OCI-LY3 (cell line): ENCODE data around the gene DAZAP1.

Experiments
- H2AFZ ChIP-seq: fragments of 200-600, 300-600 bp; shearing (Covaris generic); 2 replicates; pipeline ENCODE4 v1.6.0; 2014; ENCODE audit warnings: antibody characterized with exemption, low read depth, low read length
- H3K27ac ChIP-seq: fragments of 200-600, 300-600 bp; sonication (generic); 2 replicates; pipeline ENCODE4 v1.5.1; 2014; ENCODE audit warnings: mild to moderate bottlenecking, low read length, moderate library complexity, mixed read lengths
- H3K27me3 ChIP-seq: fragments of 200-600, 300-600 bp; sonication (generic); 2 replicates; pipeline ENCODE4 v1.6.1; 2014; ENCODE audit warnings: low read depth, low read length, mixed read lengths
- H3K36me3 ChIP-seq: fragments of 200-600, 300-600 bp; sonication (generic); replicated peaks from 2 replicates; pipeline ENCODE3; 2014; ENCODE audit warnings: low read depth, low read length, mixed read lengths
- H3K4me1 ChIP-seq: fragments of 300-600, 200-600 bp; sonication (generic); 2 replicates; pipeline ENCODE4 v1.6.1; 2014; ENCODE audit warnings: low read length, mixed read lengths
- H3K4me2 ChIP-seq: fragments of 200-600, 300-600 bp; sonication (generic); 2 replicates; pipeline ENCODE4 v1.6.1; 2014; ENCODE audit warnings: low read length, mixed read lengths
- H3K4me3 ChIP-seq: fragments of 300-600, 200-600 bp; sonication (generic); 2 replicates; pipeline ENCODE4 v1.5.1; 2014; ENCODE audit warnings: antibody characterized with exemption, mild to moderate bottlenecking, low read length, moderate library complexity
- H3K79me2 ChIP-seq: fragments of 300-600, 200-600 bp; shearing (Covaris generic); 2 replicates; pipeline ENCODE4 v1.6.1; 2014; ENCODE audit warnings: mild to moderate bottlenecking, low read length, mixed read lengths
- H3K9ac ChIP-seq: fragments of 300-600, 200-600 bp; shearing (Covaris generic); 2 replicates; pipeline ENCODE4 v1.6.0; 2014; ENCODE audit warnings: mild to moderate bottlenecking, low read length, moderate library complexity
- H3K9me3 ChIP-seq: fragments of 200-600, 300-600 bp; shearing (Covaris generic); 2 replicates; pipeline ENCODE4 v1.6.1; 2014; ENCODE audit warnings: low read length, mixed read lengths; ENCODE audit not compliant: insufficient read depth
- H4K20me1 ChIP-seq: fragments of 200-600, 300-600 bp; sonication (generic); 2 replicates; pipeline ENCODE4 v1.6.1; 2016; ENCODE audit warnings: low read length, mixed read lengths; ENCODE audit not compliant: insufficient read depth
- EZH2phosphoT487 ChIP-seq: fragments of 200-600 bp; shearing (Covaris generic); IDR thresholded peaks from 2 replicates; pipeline ENCODE4 v1.6.1; 2018; ENCODE audit warnings: antibody characterized with exemption, mixed run types, low read depth
- TF ChIP-seq, protein P1 (sequence below): fragments of 200-600, 300-600 bp; sonication (generic); IDR thresholded peaks from 2 replicates; pipeline ENCODE4 v1.5.1; 2014; ENCODE audit warnings: antibody characterized with exemption, low read length, low read depth

Gene DAZAP1

DNA sequence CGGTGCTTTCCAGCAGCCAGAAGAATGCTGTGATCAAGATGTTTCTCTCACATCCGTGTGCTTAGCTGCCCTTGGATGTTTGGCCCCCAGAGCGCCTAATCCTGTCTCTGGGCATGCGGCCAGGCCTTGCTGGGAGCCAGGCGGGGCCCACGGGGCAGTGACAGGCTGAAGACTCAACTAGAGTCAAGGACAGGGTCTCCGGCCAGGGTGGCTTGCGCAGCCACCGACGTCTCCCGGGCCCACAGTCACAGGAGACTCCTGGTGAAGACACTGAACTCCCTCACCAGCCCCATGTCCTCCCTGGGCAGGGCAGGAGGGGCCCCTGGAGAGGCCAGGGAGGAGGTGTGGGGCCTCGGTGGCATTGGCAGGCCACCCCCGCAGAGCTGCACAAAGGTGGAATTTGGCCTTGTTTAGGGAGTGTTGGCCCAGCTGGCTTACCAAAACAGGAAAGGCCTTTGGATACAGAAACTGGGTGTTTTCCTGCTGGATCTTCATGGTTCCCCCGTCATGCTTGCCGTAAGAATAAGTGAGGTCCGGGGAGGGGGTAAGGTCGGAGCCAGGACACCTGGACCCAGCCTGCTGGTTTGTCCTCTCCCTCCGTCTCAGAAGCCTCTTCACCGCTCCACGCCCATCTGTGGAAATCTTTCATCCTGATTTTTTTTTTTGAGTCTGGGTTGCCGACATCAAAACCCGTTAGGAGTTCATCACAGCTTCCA is 33.7 kb upstream of the DAZAP1 start:
- Histone ChIP-seq H3K36me3 (peaks cover 15% of the 10 kb centered on the region), H3K27me3 (no peaks in the 10 kb centered on the region), H3K4me2 (no peak overlapping the region), H4K20me1 (no peaks in the 10 kb centered on the region), H3K4me3 (no peak overlapping the region), H2AFZ (no peak overlapping the region), H3K79me2 (no peaks in the 10 kb centered on the region), H3K4me1 (no peaks in the 10 kb centered on the region), H3K9ac (no peak overlapping the region), H3K27ac (no peak overlapping the region), H3K9me3 (no peaks in the 10 kb centered on the region)
- TF ChIP-seq EZH2phosphoT487: no peak
- TF ChIP-seq, protein P1, sequence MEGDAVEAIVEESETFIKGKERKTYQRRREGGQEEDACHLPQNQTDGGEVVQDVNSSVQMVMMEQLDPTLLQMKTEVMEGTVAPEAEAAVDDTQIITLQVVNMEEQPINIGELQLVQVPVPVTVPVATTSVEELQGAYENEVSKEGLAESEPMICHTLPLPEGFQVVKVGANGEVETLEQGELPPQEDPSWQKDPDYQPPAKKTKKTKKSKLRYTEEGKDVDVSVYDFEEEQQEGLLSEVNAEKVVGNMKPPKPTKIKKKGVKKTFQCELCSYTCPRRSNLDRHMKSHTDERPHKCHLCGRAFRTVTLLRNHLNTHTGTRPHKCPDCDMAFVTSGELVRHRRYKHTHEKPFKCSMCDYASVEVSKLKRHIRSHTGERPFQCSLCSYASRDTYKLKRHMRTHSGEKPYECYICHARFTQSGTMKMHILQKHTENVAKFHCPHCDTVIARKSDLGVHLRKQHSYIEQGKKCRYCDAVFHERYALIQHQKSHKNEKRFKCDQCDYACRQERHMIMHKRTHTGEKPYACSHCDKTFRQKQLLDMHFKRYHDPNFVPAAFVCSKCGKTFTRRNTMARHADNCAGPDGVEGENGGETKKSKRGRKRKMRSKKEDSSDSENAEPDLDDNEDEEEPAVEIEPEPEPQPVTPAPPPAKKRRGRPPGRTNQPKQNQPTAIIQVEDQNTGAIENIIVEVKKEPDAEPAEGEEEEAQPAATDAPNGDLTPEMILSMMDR: no peak

DNA sequence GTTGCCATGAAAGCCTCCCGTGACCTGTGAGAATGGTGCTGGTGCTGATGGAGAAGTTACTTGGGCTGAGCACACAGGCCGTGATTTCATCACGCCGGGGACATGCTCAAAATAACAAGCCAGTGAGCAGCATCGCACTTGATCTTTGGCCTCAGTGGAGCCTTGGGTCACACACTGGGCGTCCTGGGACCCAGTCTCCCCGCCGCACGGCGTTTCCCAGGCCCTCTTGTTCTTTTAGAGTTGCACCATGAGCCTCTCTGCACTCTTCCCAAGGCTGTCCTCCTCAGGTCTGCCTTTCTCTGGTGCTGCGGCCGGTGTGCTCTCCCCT is 33.2 kb upstream of the DAZAP1 start:
- Histone ChIP-seq H3K9me3 (no peaks in the 10 kb centered on the region), H3K27ac (no peak overlapping the region), H3K4me2 (no peak overlapping the region)

DNA sequence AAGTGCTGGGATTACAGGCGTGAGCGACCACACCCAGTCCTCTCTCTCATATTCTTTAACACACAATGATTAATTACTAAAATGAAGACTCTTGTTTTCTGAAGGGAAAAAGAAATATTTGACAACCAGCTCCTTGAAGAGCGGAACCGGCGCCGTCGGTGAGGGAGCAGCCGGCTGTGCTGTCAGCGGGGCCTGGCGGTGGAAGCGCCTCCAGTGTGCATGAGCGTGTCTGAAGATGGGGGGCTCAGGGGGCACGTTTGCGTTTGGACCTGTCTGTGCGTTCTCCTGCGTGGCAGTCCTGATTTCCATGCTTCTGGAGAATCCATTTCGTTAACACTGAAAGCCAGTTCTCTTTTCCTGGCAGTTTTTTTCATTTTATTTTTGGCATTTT is 31.0 kb upstream of the DAZAP1 start:
- Histone ChIP-seq H4K20me1 (no peaks in the 10 kb centered on the region), H3K27ac (no peak overlapping the region), H3K9me3 (no peaks in the 10 kb centered on the region), H3K36me3 (peaks cover 7% of the 10 kb centered on the region), H2AFZ (no peak overlapping the region), H3K4me1 (no peaks in the 10 kb centered on the region), H3K79me2 (no peaks in the 10 kb centered on the region), H3K4me3 (no peak overlapping the region), H3K9ac (no peak overlapping the region), H3K4me2 (no peak overlapping the region), H3K27me3 (no peaks in the 10 kb centered on the region)
- TF ChIP-seq, protein P1: no peak
- no peak for TF ChIP-seq EZH2phosphoT487

More for the DNA sequence above, 33.2 kb upstream of the DAZAP1 start:
- no peak for TF ChIP-seq EZH2phosphoT487
- TF ChIP-seq, protein P1: no peak
- Histone ChIP-seq H3K79me2 (no peaks in the 10 kb centered on the region), H3K9ac (no peak overlapping the region), H3K27me3 (no peaks in the 10 kb centered on the region), H3K4me3 (no peak overlapping the region), H3K4me1 (no peaks in the 10 kb centered on the region), H3K36me3 (peaks cover 15% of the 10 kb centered on the region), H4K20me1 (no peaks in the 10 kb centered on the region), H2AFZ (no peak overlapping the region)

DNA sequence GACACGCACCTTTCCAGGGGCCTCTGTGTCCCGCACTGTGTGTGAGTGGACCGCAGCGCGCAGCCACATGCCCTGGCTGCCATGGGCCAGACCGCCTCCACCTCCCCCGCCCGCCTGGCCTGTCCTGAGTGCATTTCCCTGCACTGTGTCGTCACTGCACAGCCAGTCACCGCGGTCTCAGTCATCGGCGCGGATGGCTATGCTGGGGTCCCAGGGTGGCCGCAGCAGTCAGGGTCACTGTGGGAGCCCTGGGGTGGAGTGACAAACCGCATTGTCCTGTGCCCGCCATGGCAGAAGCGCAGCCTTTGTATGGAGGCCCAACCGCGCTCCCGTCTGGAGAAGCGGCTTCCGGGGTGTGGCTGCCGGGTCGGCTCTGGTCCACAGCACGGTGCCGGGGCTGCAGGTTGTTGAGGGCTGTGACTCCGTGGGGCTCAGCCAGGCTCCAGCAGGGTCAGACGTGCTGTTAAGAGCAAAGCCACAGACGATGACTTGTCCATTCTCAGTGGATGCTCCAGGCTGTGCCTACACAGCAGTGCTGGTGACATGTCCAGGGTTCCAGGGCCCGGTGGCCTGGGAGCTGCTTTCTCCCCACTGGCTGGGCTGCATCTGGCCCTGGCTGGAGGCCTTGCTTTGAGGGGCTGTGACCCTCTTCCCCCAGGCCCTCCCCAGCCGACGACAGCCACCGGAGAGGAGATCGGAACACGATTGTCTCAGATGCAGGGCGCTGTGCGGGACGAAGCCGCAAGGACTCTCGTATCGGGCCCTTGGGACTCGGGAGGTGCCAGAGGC is 30.0 kb upstream of the DAZAP1 start:
- TF ChIP-seq, protein P1: no peak
- TF ChIP-seq EZH2phosphoT487: no peak
- peaks cover 7% of the 10 kb centered on the region for H3K36me3 ChIP-seq
- no peak overlapping the region for H3K4me3 ChIP-seq

More for the DNA sequence above, 30.0 kb upstream of the DAZAP1 start:
- no peak overlapping the region for H2AFZ ChIP-seq
- H3K79me2 ChIP-seq: no peaks in the 10 kb centered on the region
- H3K9me3 ChIP-seq: no peaks in the 10 kb centered on the region
- no peak overlapping the region for H3K27ac ChIP-seq
- no peak overlapping the region for H3K9ac ChIP-seq
- no peaks in the 10 kb centered on the region for H3K4me1 ChIP-seq
- no peak overlapping the region for H3K4me2 ChIP-seq
- no peaks in the 10 kb centered on the region for H3K27me3 ChIP-seq
- no peaks in the 10 kb centered on the region for H4K20me1 ChIP-seq
